UCSD-AML1 (cell line): ENCODE results near the gene ADARB2.

Source experiments
- DNase-seq: peaks from one replicate; lab custom pipeline; 2025; ENCODE audit not compliant: unreplicated experiment; lab: John Stamatoyannopoulos, UW

Gene ADARB2

GRCh38 chr10:1184541-1185430 is 552.5 kb downstream of the ADARB2 start:
- no peak for DNase-seq

DNA sequence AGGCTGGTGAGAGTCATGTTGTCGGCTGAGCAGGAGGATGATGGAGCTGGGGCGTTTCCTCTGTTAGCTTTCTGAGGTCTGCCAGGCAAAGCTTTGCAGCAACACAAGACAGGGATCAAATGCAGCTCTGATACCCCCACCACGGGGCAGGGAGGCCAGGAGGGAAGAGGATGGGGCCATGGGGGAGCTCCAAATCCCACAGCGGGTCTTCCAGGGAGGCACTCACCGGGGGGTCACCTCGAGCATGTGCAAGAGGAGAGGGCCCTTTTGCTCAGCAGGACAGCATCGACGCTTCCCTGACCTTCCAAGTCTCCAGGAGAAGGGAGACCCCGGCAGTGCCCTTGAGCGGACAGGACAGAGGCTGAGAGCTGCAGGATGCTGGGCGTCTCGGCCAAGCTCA is 553.6 kb downstream of the ADARB2 start:
- DNase-seq: no peak

DNA sequence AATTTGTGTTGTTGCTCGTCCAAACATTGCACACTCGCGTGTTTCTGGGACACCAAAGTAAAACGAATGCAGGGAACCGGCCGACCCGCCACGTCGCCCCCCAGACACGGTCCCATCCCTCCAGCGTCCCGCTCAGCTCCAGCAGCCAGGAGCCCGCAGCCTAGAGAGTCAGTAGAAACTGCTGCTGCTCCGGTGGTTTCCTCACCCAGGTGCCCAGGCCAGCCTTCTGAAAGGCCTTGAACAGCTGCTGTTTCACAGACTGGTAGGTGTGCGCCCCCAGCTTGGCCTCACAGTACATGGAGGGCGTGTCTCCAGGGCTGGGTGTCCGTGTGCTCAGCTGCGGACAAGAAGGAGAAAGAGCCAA is 554.3 kb downstream of the ADARB2 start:
- no peak for DNase-seq

- DNase-seq: no peak
These were observed 554.9 kb downstream of the ADARB2 start for GRCh38 chr10:1182280-1183032.

DNA sequence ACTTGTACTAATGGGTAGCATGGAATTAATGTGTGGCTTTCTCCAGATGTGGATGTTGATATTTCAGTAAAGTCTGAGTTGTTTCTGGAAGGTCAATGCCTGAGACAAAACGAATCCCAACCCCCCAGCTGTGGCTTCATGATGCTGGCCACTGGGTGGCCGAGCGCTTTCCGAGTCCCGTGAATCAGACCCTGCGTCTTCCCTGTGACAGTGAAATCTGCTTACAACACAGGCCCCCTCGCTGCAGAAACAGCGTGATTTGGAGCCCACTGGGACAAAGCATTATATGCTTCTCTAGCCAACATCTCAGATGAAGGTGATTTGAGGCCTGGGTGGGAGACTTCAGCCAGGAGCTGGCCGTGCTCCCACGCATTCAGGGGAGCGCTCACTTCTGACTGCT is 556.5 kb downstream of the ADARB2 start:
- DNase-seq: no peak

GRCh38 chr10:1180071-1180730 is 557.1 kb downstream of the ADARB2 start:
- DNase-seq: no peak

DNA sequence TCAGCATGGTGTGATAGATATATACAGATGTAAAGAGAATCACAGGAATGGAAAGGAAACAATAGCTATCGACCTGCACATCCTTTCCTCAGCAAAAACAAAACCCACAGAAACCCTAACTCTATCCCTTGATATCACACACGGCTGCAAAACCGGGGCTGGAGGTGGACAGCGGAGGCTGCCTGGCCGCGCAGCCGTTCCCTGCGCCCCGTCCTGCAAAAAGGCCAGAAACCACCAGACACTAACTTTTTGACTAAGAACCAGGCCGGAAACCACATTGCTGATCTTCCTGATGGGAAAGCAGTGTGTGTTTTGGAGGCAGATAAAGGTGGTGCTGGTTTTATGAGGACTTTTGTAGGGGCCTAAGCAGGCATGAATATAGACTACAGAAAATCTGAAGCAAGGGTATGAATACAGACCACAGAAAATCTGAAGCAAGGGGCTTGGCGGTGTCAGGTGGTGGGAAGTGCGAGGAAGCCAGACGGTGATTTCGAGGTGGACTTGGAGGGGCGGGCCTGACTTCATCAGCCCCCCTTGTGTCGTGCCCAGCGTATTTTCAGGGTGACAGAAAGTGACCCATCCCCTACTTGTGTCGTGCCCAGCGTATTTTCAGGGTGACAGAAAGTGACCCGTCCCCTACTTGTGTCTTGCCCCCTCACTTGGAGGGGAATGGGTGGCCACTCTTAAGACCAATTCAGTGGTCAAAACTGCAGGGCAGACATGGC is 557.8 kb downstream of the ADARB2 start:
- DNase-seq: no peak

DNA sequence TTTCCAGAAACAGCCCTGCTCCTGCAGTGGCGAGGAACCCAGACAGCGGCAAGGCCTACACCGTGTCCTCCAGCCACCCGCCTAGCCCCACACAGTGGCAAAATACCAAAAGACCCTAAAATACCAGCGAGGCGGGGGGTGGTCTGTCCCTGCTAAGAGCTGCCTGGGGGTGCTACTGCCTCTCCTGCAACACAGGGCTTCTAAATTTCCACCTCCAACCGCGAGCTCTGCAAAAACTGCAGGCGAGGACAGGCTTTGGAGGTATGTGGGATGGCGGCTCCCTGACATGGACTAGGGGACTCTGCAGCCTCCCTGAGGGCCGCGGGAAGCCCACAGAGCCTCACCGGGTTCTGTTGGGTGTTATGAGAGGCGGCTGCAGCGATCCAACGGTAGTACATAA is 558.8 kb downstream of the ADARB2 start:
- DNase-seq: no peak

GRCh38 chr10:1177936-1178335 is 559.4 kb downstream of the ADARB2 start:
- DNase-seq: no peak

DNA sequence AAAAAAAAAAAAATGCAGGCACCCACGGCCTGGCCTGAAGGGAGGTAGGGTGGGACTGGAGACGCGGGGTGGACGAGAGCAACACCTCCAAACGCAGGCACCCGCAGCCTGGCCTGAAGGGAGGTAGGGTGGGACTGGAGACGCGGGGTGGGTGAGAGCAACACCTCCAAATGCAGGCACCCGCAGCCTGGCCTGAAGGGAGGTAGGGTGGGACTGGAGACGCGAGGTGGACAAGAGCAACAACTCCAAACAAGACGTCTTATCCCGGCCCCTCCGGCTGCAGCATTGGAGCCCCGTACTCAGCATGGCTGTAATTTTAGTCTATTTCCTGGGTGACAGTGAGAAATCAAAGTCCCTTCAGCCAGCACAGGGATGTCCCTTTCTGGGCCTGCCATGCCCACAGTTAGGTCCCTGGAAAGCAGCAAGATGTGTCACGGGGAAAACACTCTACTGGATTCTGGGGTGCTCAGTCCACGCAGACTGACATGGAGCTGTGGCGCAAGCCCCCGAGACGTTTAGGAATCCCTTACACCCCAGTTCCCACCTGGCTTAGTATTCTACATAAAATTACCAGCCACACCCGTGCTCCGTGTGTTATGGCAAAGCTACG is 561.3 kb downstream of the ADARB2 start:
- DNase-seq: no peak

- DNase-seq: no peak
These were observed 563.3 kb downstream of the ADARB2 start for GRCh38 chr10:1174022-1174421.

DNA sequence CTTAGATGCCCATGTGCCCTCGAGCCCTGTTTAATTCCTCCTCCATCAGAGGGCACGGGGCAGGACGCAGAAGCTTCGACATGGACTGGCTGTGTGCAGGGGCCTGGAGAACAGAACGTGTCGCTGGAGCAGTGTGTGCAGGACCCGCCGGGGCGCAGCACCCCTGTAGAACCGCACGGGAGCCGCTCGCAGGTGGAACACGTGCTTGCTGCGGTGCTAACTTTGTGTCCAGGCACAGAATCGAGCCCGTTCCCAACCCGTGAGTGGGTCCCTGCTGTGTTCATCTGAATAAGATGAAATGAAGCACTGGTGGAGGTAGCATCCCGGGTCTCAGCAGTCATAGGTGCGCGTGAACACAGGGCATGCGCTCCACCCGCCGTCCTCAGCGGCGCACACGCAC is 564.2 kb downstream of the ADARB2 start:
- DNase-seq: no peak

- DNase-seq: no peak
These were observed 564.9 kb downstream of the ADARB2 start for GRCh38 chr10:1172256-1172984.

- no peak for DNase-seq
These were observed 565.7 kb downstream of the ADARB2 start for GRCh38 chr10:1171586-1171985.

DNA sequence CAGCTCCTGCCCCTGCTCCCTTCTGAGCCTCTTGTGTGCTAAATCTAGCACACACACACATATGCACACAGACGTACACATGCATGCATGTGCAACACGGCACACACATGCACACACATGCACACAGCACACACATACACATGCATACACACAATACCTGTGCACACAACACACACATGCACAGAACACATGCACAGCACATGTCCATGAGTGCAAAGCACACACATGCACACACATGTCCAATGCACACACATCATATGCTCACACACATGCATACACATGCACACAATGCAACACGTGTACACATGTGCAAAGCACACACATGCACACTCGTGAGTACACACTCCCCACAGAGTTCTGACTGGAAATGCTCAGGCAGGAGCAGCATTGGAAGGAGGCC is 566.1 kb downstream of the ADARB2 start:
- DNase-seq: no peak

- DNase-seq: no peak
These were observed 566.5 kb downstream of the ADARB2 start for GRCh38 chr10:1170867-1171180.

DNA sequence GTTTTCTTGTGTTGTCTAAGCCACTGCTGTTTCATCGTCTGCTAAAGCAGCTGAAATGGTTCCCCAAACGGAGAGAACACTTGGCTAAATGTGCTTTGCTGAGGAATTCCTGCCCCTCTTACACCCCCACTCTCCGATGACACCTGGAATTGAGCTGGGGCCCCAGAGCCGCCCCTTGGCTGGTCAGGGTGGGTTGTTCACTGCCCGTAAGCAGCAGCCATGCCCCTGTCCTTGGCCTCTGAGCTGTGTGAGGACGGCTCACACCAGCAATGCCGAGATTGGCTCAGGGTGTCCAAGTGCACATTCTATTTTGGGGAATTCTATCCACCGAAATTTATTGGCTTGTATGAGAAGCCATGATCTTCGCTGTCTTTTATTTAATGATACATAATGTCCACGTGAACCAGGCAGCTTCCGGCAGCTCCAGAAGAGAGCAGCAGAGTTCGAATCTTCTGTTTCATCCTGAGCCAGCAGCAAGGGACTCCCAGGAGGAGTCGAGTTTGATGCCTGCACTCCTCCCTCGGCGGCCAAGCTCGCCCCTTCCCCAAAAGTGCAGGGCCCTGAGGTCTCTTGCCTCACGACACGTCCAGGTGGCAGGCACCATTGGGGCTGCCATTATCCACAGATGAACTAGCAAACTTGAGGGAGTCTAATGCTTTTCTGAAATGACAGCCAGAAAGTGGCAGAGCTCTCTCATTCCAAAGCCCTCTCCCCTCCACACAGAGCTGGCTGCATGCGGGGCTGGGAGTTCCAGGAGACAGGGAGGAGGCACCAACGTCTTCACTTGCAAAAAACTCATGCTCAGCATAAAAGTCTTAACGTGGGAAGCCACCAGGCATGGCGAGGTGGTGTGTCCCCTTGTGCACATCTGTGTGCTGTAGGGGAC is 567.1 kb downstream of the ADARB2 start:
- no peak for DNase-seq

DNA sequence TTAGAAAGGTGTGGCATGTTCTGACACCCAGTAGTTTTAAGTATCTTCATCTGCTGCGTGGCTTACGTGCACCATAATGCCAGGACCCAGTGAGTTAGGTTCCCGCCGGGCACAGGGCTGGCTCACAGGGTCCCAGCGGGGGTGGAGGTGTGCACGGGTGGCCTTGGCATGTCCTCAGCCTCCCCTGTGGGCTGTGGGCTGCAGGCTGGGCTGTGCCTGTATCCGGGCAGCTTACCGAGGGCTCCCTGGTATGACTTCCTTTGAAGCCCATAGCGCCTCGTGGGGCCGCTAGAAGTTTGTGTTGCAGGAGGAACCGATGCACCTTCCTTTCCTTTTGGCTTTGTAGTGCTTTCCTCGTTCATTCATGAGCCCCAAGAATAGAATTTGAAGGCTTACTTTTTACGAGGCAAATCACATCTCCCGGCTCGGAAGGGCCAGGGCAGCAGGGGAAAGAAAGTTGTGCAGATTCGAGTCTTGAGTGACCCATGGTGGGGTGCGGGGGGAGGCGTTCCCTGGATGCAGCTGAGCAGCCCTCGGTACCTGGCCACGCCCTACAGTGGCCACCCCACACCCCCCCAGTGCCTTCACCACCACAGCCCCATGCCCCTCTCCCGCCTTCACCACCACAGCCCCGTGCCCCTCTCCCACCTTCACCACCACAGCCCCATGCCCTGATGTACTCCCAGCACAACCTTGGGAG is 568.0 kb downstream of the ADARB2 start:
- peak; percentile 27 for DNase-seq

- DNase-seq: no peak
These were observed 568.6 kb downstream of the ADARB2 start for GRCh38 chr10:1168763-1169162.
